ENCODE data around the gene CLIC1.

GRCh38 chr6:31779908-31780307, 43.6 kb upstream of the CLIC1 start:
- no peak for TF ChIP-seq TARDBP (IDR thresholded peaks at IDR 0.05)
- TF ChIP-seq SP1 (IDR thresholded peaks at IDR 0.05), result no peak
- no peak for TF ChIP-seq BHLHE40 (IDR thresholded peaks at IDR 0.05; ENCODE audit: borderline replicate concordance)
- TF ChIP-seq HDGF (IDR thresholded peaks at IDR 0.05; ENCODE audit: borderline replicate concordance), result no peak
- no peak for TF ChIP-seq ELF4 (IDR thresholded peaks at IDR 0.05)
- no peak for TF ChIP-seq FOXA1 (IDR thresholded peaks at IDR 0.05)
- TF ChIP-seq CTBP1 (IDR thresholded peaks at IDR 0.05; ENCODE audit: borderline replicate concordance), result no peak
- TF ChIP-seq ZNF384 (IDR thresholded peaks at IDR 0.05), result no peak
- no peak for TF ChIP-seq SUZ12 (IDR thresholded peaks at IDR 0.05)
- TF ChIP-seq FOXM1 (IDR thresholded peaks at IDR 0.05; ENCODE audit: borderline replicate concordance), result no peak
